ENCODE results near the gene ISL2.
A peak's percentile ranks its signal among the peaks of the same experiment; 100 is the strongest.
"Not testable (repeated sequence)": the region's sequence is repeated elsewhere in the genome, so short reads cannot be mapped to it uniquely, and the experiment has no call there.

The ISL2 gene

DNA sequence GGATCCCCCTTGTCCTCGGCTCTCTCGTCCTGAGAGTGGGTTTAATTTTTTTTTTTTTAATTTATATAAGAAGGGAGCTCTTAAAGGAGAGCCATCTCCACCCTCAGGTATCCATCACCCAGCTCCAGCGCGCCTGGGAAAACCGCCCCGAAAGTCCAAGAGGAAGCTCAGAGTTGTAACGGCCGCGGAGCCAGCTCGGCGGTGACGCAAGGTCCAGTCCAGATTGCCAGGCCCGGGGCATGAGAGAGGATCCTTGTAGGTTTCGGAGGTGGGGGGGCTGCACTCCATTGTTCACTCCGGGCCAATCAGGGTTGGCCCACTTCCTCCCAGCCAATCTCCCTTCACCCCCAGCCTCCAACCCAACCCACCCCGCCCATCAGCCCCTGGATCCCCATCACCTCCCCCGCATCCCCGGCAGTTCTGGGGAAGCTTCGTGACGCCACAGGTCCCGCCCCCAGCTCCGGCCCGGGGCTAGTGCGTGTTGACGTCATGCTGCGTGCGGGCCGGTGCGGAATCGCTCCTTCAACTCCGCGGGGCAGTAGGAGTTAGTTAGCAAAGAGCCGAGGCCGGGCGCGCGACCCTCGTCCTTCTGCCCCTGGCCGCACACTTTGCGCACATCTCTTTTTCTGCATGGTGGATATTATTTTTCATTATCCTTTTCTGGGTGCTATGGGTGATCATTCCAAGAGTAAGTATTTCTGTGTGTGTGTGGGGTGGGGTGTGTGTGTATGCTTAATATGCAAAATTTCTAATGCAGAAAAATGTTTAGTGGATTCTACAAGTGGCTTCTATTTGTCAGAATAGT is at the start of gene ISL2:
Gene ISL2, plus strand, starts transcription at position 520 of the 805 bp plus-strand sequence. Its CDS starts 111 bp downstream, at position 631.
- TF ChIP-seq TOX (CRISPR knock-in tag; IDR thresholded peaks at IDR 0.05; ENCODE audit: borderline replicate concordance) (no peak), ISL1 (CRISPR knock-in tag; IDR thresholded peaks at IDR 0.05) (no peak), ZFP3 (CRISPR knock-in tag; IDR thresholded peaks at IDR 0.05) (peak; percentile 83)
- TF ChIP-seq, protein P1, sequence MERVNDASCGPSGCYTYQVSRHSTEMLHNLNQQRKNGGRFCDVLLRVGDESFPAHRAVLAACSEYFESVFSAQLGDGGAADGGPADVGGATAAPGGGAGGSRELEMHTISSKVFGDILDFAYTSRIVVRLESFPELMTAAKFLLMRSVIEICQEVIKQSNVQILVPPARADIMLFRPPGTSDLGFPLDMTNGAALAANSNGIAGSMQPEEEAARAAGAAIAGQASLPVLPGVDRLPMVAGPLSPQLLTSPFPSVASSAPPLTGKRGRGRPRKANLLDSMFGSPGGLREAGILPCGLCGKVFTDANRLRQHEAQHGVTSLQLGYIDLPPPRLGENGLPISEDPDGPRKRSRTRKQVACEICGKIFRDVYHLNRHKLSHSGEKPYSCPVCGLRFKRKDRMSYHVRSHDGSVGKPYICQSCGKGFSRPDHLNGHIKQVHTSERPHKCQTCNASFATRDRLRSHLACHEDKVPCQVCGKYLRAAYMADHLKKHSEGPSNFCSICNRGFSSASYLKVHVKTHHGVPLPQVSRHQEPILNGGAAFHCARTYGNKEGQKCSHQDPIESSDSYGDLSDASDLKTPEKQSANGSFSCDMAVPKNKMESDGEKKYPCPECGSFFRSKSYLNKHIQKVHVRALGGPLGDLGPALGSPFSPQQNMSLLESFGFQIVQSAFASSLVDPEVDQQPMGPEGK (CRISPR knock-in tag; IDR thresholded peaks at IDR 0.05; ENCODE audit: borderline replicate concordance), result peak; percentile 40; the same call in 1 of the 2 replicates
- peak; percentile 89 for ATAC-seq

DNA sequence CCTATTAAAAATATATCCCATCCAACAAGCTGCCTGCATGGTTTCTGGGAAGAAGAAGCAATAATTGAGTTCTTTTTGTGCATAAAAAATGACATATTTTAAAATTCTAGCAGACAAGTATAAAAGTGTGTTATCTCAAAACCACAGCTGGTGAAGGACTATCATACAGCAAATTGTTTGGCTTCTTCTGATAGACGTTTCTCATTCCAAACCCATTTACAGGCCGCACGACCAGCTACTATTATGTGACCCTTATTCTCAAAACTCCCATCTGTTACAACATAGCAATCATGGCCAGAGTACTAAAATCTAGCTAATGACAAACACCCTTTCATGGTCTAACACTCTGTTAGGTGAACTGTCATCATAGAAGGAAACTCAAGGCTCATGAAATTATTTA is 47.0 kb upstream of the ISL2 start:
- ATAC-seq, result no peak
- no peak for TF ChIP-seq TCF4 (CRISPR knock-in tag; IDR thresholded peaks at IDR 0.05; ENCODE audit: borderline replicate concordance)
- TF ChIP-seq OSR1 (CRISPR knock-in tag; IDR thresholded peaks at IDR 0.05), result no peak
- no peak for TF ChIP-seq SNAI2 (CRISPR knock-in tag; IDR thresholded peaks at IDR 0.05)
- TF ChIP-seq ZFP30 (CRISPR knock-in tag; IDR thresholded peaks at IDR 0.05), result no peak
- TF ChIP-seq ESRRG (CRISPR knock-in tag; IDR thresholded peaks at IDR 0.05), result no peak
- TF ChIP-seq, protein P2, sequence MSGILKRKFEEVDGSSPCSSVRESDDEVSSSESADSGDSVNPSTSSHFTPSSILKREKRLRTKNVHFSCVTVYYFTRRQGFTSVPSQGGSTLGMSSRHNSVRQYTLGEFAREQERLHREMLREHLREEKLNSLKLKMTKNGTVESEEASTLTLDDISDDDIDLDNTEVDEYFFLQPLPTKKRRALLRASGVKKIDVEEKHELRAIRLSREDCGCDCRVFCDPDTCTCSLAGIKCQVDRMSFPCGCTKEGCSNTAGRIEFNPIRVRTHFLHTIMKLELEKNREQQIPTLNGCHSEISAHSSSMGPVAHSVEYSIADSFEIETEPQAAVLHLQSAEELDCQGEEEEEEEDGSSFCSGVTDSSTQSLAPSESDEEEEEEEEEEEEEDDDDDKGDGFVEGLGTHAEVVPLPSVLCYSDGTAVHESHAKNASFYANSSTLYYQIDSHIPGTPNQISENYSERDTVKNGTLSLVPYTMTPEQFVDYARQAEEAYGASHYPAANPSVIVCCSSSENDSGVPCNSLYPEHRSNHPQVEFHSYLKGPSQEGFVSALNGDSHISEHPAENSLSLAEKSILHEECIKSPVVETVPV (CRISPR knock-in tag; IDR thresholded peaks at IDR 0.05), result no peak
- no peak for TF ChIP-seq ZNF70 (CRISPR knock-in tag; IDR thresholded peaks at IDR 0.05)
- TF ChIP-seq ZFP3 (CRISPR knock-in tag; IDR thresholded peaks at IDR 0.05), result no peak
- no peak for TF ChIP-seq ARNTL (CRISPR knock-in tag; IDR thresholded peaks at IDR 0.05; ENCODE audit: borderline replicate concordance, low read depth)
- TF ChIP-seq, protein P3, sequence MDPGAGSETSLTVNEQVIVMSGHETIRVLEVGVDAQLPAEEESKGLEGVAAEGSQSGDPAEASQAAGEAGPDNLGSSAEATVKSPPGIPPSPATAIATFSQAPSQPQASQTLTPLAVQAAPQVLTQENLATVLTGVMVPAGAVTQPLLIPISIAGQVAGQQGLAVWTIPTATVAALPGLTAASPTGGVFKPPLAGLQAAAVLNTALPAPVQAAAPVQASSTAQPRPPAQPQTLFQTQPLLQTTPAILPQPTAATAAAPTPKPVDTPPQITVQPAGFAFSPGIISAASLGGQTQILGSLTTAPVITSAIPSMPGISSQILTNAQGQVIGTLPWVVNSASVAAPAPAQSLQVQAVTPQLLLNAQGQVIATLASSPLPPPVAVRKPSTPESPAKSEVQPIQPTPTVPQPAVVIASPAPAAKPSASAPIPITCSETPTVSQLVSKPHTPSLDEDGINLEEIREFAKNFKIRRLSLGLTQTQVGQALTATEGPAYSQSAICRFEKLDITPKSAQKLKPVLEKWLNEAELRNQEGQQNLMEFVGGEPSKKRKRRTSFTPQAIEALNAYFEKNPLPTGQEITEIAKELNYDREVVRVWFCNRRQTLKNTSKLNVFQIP (CRISPR knock-in tag; IDR thresholded peaks at IDR 0.05; ENCODE audit: borderline replicate concordance, low read depth), result no peak
- TF ChIP-seq, protein P1 (CRISPR knock-in tag; IDR thresholded peaks at IDR 0.05; ENCODE audit: borderline replicate concordance), result no peak
- no peak for TF ChIP-seq TOX (CRISPR knock-in tag; IDR thresholded peaks at IDR 0.05; ENCODE audit: borderline replicate concordance)
- TF ChIP-seq, protein P4, sequence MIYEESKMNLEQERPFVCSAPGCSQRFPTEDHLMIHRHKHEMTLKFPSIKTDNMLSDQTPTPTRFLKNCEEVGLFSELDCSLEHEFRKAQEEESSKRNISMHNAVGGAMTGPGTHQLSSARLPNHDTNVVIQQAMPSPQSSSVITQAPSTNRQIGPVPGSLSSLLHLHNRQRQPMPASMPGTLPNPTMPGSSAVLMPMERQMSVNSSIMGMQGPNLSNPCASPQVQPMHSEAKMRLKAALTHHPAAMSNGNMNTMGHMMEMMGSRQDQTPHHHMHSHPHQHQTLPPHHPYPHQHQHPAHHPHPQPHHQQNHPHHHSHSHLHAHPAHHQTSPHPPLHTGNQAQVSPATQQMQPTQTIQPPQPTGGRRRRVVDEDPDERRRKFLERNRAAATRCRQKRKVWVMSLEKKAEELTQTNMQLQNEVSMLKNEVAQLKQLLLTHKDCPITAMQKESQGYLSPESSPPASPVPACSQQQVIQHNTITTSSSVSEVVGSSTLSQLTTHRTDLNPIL (CRISPR knock-in tag; IDR thresholded peaks at IDR 0.05; ENCODE audit: low read depth), result no peak
- TF ChIP-seq ZNF8 (CRISPR knock-in tag; IDR thresholded peaks at IDR 0.05), result no peak
- no peak for TF ChIP-seq ZC3H10 (CRISPR knock-in tag; IDR thresholded peaks at IDR 0.05)
- TF ChIP-seq BACH2 (CRISPR knock-in tag; IDR thresholded peaks at IDR 0.05; ENCODE audit: borderline replicate concordance), result no peak
- no peak for TF ChIP-seq ZNF565 (CRISPR knock-in tag; conservative IDR thresholded peaks at IDR 0.05; ENCODE audit: low read depth)

DNA sequence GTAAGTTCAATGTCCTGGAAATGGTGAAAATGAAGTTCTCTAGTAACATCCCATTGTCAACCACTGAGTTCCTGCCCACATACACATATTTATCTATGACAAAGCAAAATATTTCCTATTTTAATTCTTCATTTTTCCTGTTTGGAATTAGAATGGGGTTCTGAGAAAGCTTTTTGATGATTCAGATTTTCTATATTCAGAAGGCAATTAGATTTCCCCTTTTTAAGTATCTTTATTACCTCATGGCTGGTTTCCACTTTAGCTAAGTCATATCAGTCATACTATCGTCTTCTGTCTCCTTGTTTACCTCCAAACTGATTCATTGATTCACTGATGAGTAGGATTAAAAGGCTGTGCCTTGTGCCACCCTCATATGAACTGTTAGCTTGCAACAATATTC is 43.2 kb upstream of the ISL2 start:
- no peak for ATAC-seq
- TF ChIP-seq, protein P1 (CRISPR knock-in tag; IDR thresholded peaks at IDR 0.05; ENCODE audit: borderline replicate concordance), result no peak
- peak; percentile 57 for TF ChIP-seq ISL1 (CRISPR knock-in tag; IDR thresholded peaks at IDR 0.05)

DNA sequence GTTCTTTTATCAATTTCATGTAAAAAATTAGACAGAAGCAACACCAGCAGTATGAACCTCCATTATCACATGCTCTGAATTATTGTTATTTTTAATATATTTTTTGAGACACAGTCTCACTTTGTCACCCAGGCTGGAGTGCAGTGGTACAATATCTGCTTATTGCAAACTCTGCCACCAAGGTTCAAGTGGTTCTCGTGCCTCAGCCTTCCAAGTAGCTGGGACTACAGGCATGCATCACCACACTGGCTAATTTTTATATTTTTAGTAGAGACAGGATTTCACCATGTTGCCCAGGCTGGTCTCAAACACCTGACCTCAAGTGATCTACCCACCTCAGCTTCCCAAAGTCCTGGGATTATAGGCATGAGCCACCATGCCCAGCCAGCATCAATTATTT is 42.1 kb upstream of the ISL2 start:
- ATAC-seq, result not testable (repeated sequence)
